D341Med (cell line): ENCODE data around the gene SPON1.

Experiments
- DNase-seq: peaks from one replicate; pipeline ENCODE4 v3.0.0; 2012; ENCODE audit warnings: low spot score

The SPON1 gene

DNA sequence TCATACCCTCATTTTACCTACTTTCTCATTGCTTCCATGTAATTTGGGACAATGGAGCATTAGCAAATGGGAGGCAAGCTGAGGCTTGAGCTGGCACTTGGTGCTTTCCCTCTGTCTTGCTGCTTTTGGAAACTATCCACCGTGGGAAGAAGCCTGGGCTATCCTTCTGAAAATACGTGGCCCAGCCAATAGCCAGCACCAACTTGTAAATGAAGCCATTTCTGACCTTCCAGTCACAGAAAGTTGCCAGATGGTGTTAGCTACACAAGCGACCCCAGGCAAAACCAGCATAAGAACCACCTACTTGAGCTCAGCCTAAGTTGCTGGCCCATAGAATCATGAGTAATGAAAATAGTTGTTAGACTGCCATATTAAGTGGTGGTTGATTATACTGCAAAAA lies 18.5 kb upstream of the SPON1 start:
- no peak for DNase-seq

DNA sequence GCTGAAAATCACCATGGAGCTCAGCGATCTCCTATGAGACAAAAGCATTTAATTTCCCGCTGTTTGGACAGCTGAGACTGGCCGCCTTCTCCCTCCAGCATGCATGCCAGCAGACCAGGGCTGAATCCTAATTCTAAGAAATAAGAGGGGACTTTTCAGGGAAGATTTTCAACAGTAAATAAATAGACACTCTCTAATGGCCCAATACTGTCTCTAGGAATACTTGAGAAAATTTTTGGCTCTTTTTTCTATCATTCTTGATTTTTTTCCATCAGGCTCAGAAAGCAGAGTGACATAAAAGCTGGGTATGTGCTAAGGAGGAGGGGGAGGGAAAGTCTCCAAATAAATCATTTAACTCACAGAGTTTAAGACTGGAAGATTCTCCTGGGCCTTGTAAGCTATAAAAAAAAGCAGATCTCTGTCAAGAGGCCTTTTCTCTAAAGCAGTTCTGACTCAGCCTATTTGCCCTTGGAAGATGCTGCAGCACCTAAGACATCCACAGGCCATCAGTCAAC lies 17.6 kb upstream of the SPON1 start:
- DNase-seq, result no peak

DNA sequence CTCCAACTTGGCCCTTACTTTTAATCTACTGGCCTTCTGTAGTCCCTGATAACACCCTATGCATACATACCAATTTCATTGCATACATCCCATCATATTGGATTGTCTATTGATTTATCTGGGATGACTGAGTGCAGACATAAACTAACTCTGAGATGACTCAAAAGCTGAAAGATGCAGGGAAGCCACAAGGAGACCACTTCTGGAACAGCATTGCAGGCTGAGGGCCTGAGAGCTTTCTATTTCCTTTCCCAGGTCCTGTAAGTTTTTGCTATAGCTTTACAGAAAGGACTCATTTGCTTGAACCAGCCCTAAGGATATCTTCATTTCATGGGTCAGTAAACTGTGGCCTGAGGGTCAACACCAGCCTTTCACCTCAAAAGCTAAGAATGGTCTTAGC lies 15.1 kb upstream of the SPON1 start:
- DNase-seq, result no peak

DNA sequence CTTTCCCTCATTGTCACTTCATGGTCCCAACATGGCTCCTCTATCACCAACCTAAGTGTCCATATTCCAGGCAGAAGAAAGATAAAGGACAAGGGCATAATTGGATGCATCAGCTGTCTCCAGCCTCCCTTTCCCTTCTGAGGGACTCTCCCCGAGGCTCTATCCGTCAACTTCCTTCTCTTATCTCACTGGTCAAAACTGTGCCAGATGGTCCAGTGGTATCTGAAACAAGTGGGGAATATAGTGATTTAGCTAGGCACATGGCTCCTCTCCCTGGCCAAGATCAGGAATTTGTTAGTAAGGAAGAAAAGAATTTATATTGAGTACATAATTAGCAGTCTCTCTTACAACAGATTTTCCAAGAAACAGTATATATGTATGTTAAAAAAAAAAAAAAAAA lies 12.6 kb upstream of the SPON1 start:
- DNase-seq, result no peak

DNA sequence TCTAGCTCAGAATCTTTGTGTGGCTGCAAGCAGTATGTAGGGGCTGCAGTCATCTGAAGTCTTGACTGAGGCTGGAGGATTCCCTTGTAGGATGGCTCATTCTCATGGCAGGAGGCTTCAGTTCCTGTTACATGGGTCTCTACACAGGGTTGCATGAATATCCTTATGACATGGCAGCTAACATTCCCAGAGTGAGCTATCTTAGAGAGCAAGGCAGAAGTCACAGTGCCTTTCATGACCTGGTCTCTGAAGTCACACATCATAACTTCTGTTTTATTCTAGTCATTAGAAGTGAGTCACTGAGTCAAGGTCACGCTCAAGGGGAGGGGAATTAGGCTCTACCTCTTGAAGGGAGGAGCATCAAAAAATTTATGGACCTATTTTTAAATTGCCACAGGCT lies 10.3 kb upstream of the SPON1 start:
- no peak for DNase-seq

DNA sequence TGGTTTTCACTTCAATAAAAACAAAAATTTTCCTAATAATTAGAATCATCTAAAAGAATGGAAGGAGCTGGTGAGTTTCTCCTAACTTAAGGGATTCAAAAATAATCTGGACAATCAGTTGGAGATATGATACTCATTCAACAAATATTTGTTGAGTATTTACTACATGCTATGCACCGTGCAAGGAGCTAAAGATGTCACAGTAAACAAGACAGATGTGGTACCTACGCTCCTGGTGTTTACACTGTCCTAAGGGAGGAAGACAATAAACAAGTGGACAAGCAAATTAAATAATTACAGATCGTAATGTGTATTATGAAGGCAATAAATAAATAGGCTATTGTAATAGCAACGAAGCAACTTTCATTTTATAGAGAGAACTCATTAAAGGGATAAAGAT lies 9.9 kb upstream of the SPON1 start:
- DNase-seq, result no peak

DNA sequence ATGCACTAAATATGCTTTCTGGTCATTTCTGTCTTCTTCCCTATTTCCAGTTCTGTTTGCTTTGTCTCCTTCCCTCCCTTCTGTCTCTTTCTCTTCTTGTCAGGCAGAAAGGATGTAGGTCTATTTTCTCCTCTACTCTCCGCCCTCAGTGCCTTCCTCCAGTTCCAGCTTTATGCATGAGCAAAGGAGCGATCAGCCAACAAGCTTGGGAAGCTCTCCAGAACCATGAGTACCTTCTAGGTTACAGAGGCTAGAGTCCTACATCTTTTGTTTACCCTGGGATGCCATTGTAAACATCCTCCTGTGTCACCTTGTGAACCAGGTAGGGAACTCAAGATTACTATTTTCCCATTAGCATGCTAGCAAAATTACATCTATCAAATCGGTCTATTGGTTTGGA lies 7.9 kb upstream of the SPON1 start:
- no peak for DNase-seq

DNA sequence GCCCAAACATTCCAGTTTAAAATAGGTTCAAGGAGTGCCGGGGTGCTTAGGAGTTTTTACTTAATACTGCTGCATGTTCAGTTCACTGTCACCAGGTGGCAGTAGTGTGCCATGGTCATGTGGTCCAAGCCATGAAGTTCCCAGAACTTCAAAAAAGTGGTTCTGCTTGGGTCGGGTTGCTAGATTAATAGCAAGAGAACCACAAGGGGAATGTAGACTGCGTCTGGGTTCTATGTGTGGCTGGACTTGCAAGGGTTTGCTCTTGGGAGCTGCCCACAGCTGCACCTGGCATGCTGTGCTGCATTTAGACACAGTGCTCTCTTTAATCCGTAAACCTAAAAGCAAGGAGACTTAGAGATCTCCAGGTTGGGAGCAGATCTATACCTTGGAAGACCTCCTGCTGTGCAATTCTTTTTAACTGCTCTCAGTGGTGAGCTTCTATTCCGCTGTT lies 6.5 kb upstream of the SPON1 start:
- DNase-seq, result peak; percentile 63

DNA sequence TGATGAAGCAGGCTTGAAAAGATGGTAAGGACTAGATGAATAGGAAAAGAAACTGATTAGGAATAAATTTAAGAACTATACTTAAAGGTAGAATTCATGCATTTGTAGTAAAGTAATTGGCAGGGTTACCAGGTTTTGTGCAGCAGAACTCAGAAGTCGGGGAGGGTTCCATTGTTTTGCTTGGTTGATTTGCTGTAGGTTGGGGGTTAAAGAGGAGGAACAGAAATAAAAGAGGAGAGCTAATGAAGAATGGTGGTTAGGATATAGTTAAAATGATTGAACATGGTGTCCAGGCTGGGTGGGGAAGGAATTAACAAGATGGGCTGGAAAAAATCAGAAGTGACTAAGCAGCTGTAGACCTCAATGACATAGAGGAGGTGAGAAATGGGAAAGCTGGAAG lies 5.5 kb upstream of the SPON1 start:
- no peak for DNase-seq

DNA sequence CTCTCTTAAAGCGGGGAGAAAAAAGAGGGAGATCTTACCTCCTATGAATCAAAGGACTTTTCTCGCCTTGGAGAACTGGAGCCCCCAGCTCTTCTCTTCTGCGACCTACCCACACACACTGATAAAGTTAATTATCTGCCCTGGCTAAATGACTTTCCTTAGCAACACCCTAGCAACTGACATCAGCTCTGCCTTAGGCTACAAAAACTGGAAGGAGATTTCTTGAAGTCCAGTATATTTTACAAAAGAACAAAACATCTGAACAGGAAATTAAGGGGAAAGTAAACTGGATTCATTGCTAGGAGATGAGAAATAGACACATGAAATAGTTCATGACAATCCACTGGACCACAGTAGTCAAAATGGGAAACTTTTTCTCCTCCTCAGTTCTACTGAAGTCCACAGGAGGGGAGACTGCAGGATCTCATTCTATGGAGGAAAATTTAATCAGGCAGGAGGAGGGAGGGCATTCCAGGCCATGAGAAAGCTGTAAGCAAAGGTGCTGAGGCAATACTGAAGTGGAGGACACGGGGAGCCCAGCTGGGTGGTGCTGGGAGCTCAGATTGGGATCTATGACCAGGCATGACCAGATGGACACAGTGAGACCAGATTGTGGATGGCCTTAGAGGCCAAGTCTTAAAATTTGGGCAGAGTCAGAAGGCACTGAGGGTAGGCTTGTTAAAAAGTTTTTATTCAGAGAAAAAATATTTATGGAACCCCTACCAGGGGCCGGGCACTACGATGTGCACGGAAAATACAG lies 3.7 kb upstream of the SPON1 start:
- no peak for DNase-seq

DNA sequence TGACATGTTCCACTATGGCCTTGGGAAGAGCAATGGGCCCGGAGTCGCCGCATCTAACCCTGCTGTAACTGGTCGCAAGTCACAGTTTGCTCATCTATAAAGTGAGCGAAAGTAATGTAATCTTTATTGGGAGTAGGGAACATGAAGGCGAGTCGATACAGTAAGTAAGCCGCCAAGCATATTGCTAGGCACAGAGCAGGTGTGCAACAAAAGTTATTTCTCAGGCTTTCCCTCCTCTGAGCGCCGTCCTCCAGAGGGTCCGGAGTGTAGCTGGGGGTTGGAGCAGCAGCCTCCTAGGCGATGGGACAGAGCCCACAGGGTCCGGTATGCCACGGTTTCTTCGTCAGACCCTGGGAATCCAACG lies 343 bp upstream of the SPON1 start:
- no peak for DNase-seq

DNA sequence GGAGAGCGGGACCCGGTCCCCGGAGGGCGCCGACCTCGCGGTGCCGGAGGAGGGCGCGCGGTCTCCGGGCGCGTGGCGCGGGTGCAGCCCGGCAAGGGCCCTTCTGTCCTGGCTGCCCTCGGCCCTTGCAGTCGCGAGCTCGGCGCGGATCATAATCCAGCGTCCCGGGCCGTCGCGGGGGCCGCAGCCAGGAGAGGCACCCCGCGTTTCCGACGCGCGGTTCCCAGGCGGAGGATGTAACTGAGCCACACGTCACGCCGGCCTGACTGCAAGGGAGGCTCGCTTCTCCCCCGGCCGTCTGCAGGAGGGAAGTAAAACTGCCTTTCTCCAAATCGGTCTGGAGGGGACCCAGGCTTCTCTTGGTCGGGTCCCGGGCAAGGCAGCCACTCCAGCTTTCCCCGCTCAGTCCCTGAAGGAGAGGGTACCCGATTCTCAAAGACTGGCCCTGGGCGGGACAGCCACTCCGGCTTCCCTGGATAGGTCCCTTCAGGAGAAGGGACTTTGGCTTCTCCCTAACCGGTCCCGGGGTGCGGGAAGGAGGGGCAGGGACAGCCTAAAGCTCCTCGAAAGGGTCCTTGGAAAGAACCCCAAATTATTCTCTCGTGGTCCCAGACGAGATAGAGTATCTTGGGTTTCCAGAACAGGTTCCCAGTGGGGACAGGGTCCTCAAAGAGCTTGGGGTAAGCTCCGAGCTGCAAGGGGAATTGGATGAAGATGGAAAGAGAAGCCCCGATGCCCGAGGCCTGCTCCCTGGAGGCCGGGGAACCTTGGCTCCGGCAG lies 836 bp downstream of the SPON1 start:
- DNase-seq, result peak; percentile 63

DNA sequence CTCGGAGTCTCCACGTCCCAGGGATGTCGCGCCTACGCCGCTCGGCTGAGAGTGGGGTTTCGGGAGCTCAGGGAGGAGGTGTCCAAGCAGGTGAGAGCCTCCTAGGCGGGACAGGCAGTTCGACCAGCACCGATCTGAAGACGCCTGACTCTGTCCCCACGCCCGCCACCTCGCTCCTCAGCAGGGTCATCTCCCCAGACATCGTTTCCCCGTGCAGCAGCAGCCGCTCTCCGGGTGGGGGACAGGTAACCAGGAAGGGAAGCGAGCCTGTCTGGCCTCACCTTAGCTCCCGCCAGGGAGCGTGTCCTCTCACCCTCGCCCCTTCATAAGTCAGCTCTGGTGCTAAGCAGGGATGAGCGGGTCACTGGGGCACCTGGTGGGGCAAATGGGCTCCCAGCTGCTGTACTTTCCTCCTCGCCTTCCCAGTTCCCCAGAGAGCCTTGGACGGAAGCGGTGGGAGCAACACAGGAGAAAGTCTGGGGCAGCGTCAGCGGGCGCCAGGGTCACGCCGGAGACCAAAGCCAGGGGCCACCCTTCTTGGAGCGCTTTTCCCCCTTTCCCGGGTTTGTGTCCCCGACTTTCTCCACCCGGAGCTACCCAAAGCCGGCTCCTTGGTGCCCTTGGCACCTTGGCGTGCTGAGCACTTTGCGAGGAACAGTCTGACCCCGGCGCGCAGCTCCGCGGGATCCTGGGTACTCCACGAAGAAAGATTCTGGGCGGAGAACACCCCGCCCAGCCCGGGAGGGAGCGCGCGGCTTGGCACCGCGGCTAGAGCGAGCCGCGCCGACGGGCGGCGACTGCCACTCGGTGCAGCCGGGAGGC lies 1.6 kb downstream of the SPON1 start:
- peak; percentile 54 for DNase-seq

DNA sequence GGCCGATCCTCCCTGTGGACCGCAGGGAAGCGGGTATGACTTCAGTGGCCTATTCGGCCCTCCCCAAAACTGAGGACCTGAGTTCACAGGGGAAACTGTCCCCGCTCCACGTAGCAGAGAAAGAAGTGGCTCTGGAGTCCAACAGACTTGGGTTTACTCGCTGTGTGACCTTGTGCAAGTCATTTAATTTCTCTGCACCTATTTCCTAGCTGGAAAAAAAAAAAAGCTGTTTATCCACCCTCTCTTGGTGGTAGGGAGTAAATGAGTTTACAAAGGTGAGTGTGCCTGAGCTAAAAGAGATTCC lies 2.2 kb downstream of the SPON1 start:
- DNase-seq, result no peak

DNA sequence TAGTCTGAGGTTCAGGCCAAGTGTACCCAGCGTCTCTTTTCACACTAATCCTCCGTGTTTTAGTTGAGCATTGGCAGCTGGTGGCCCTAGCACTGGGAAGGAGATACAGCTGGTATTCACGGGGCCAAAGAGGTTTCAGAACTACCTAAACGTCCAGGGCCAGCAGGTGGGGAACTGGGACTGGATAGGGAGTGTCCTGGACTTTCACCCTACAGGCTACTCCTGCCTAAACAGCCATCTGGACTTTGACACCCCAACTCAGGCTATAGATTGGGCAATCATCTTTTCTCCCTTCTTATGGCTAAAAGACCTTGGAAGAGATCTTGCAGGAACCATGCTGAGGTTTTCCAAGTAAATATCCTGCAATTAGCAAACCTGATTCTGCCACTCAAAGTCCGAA lies 2.8 kb downstream of the SPON1 start:
- DNase-seq, result no peak

DNA sequence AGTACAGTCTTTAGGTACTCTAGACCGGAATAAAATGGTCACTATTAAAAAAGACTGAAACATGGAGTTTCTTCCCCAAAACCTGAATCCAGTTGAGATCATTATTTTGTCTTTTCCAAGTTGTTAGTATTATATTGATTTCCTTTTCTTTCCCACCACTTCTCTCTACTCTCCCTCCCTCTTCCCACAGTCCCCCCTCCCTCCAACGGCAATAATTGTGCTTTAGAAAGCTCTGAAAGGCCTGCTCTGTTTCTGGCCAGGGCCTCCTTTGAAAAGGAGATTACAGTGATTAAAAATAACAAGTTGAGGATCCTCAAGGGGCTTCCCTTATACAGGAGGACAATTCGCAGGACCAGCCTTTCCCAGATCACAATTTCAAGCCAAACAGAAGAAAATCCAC lies 3.5 kb downstream of the SPON1 start:
- no peak for DNase-seq

DNA sequence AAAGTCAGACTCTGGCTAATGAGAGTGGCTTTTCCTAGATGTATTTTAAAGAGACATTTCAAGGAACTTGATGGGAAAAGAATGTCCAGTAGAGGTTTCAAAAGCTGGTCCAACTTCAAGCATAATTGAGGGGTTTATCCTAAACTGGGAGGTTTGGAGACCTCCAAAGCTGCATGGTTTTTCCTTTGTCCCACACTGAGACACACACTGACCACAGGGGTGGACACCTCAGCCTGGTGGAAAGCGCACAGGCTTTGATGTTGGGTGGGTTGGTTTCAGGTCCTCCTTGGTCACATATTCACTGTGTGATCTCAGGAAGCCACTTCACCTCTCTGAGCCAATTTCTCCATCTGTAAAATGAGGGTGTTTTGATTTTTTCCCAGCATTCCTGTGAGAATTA lies 4.0 kb downstream of the SPON1 start:
- DNase-seq, result no peak

DNA sequence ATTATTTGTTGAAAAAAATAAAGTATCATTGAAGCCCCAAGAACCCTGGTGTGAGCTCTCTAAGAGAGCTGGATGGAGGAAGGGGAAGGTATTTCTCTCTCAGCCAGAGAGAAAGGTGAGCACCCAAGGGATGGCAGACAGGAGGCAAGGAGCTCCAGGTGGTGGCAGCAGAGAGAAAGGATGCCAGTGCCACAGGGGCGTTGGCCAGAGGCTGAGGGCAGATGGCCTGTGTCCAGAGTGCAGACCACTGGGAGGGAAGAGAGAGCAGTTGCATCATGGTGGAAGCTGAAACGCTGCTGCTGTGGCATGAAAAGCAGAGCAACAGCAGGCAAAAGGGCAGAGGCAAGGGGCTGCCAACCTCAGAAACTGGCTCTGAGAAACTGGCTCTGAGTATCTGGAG lies 8.5 kb downstream of the SPON1 start:
- peak; percentile 43 for DNase-seq

DNA sequence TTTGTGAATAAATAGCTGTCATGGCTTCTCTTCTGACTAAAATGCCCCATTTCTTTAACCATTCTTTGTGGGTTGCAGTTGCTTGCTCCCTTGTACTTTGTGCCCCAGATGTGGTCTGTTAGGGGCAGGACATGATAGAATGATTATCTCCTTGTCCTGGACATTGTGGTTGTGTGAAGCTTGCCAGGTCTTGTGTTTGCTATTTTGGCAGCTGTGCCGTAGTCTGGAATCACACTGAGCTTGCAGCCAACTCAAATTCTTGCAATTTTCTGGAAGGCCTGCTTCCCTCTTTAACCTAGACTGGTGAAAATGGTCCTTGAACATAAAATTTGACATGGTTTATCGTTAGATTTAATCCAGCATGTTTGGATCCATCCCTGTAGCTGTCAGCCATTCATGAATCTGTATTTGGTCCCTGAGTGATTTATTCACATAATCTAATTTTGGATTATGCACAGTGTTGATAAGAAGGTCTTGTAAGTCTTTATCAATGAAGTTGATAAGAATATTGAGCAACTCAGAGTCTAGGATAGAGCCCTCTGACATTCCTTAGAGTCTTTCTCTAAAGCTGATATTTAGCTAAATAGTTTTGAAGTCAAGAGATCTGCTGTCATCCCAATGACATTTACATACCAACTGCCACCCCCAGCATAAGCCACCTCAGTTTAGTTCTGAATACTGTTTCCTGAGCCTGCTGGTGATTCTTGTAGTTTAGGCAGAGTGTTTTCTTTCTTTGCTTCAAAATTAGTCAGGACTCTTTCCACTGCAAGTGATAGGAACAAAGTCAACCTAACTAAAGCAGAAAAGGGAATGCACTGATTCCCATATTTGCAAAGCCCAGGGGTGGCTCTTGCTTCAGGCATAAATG lies 9.8 kb downstream of the SPON1 start:
- DNase-seq, result no peak

DNA sequence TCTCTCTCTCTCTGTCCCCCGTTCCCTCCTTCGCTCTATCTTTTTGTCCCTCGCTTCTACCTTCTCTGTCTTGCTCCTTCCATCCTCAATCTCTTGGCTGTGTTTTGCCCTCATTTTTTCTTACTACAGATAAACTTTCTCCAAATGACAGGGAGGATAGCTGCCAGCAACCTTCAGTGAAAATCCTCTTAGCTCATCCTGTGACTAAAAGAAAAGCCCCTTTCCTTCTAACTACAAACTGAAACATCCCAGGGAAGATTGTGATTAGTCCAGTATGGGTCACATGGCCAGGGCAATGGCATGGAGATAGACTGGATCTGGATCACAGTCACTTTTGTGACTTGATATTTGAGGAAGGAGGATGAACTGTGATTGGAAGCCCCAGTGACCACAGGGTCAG lies 10.4 kb downstream of the SPON1 start:
- no peak for DNase-seq

DNA sequence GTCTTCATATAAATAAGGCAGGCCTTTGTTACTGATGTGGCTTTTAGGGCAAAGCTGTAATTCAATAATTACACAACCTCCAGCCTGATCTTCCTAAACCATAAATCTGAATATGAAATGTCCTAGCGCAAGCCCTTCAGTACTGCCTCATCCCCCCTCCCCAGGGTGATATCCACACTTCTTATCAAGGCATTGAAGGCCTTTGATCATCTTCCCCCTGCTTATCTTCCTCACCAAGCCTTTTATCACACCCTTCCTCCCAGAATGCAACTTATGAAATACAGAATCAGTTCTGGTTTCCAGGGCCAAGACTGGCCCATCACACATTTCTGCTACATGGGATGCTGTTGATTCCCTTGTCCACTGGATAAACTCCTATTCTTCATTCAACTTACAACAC lies 12.1 kb downstream of the SPON1 start:
- DNase-seq, result no peak
